GM23338 (cell line): ENCODE results near the gene QRICH2. TPM values are rescaled to one million over a fixed set of nuclear protein-coding genes. Genes with fewer than 3 reads are reported as not detected.

Source experiments
- ATAC-seq: fragments of 200-7000 bp; cut with Tn5 transposase; 3 replicates; pipeline ENCODE4 v1.9.1; 2020
- DNase-seq: peaks from one replicate; pipeline ENCODE4 v3.0.0-alpha.2; 2015; ENCODE audit warnings: low spot score
- H2AFZ ChIP-seq: fragments of 200-600 bp; sonication (generic); 2 replicates; pipeline ENCODE4 v1.8.0; 2016; ENCODE audit warnings: antibody characterized with exemption, mild to moderate bottlenecking, moderate library complexity
- H3F3A ChIP-seq: fragments of 200-600 bp; sonication (generic); replicated peaks from 2 replicates; pipeline ENCODE4 v1.8.0; 2017; ENCODE audit warnings: antibody characterized with exemption, mixed run types, low read depth
- H3K27ac ChIP-seq: fragments of 200-600 bp; sonication (generic); 2 replicates; pipeline ENCODE4 v1.6.1; 2016; ENCODE audit warnings: low read depth
- H3K27me3 ChIP-seq: fragments of 200-600 bp; sonication (generic); 2 replicates; pipeline ENCODE4 v1.8.0; 2016; ENCODE audit warnings: mild to moderate bottlenecking, mixed run types, moderate library complexity; ENCODE audit not compliant: insufficient read depth
- H3K36me3 ChIP-seq: fragments of 200-600 bp; sonication (generic); 2 replicates; pipeline ENCODE4 v1.8.0; 2016; ENCODE audit warnings: mild to moderate bottlenecking; ENCODE audit not compliant: insufficient read depth
- H3K4me1 ChIP-seq: fragments of 200-600 bp; sonication (generic); 2 replicates; pipeline ENCODE4 v1.8.0; 2016; ENCODE audit warnings: mild to moderate bottlenecking, moderate library complexity; ENCODE audit not compliant: insufficient read depth
- H3K4me2 ChIP-seq: fragments of 200-600 bp; sonication (generic); 2 replicates; pipeline ENCODE4 v1.7.1; 2017; ENCODE audit warnings: mixed run types
- H3K4me3 ChIP-seq: fragments of 200-600 bp; sonication (generic); 2 replicates; pipeline ENCODE4 v1.6.1; 2016; ENCODE audit warnings: mixed run types
- H3K79me2 ChIP-seq: fragments of 200-600 bp; sonication (generic); replicated peaks from 2 replicates; pipeline ENCODE4 v1.8.0; 2017; ENCODE audit warnings: mild to moderate bottlenecking; ENCODE audit not compliant: insufficient read depth
- H3K9me2 ChIP-seq: fragments of 200-600 bp; sonication (generic); 2 replicates; pipeline ENCODE4 v1.8.0; 2017; ENCODE audit not compliant: insufficient read depth
- H4K20me1 ChIP-seq: fragments of 200-600 bp; sonication (generic); replicated peaks from 2 replicates; pipeline ENCODE4 v1.8.0; 2017; ENCODE audit warnings: mild to moderate bottlenecking; ENCODE audit not compliant: insufficient read depth
- H3K27ac Mint-ChIP-seq: 2 replicates; pipeline ENCODE4 v1.8.0; 2020; ENCODE audit warnings: inconsistent platforms, mild to moderate bottlenecking, moderate library complexity, mixed read lengths
- H3K27me3 Mint-ChIP-seq: 3 replicates; pipeline ENCODE4 v1.8.0; 2022; ENCODE audit warnings: low read depth, mild to moderate bottlenecking, moderate library complexity, mixed read lengths, inconsistent platforms; ENCODE audit not compliant: insufficient read depth, poor library complexity
- H3K36me3 Mint-ChIP-seq: 3 replicates; pipeline ENCODE4 v1.8.0; 2021; ENCODE audit warnings: low read depth, mild to moderate bottlenecking, inconsistent platforms, moderate library complexity, mixed read lengths
- H3K4me1 Mint-ChIP-seq: 3 replicates; pipeline ENCODE4 v1.8.0; 2020; ENCODE audit warnings: mild to moderate bottlenecking, inconsistent platforms, mixed read lengths
- H3K4me3 Mint-ChIP-seq: 3 replicates; pipeline ENCODE4 v1.8.0; 2021; ENCODE audit warnings: moderate library complexity, mild to moderate bottlenecking, inconsistent platforms, mixed read lengths
- H3K9me3 Mint-ChIP-seq: 3 replicates; pipeline ENCODE4 v1.8.0; 2020; ENCODE audit warnings: moderate library complexity, mild to moderate bottlenecking, inconsistent platforms, mixed read lengths
- CREB1 ChIP-seq: fragments of 250-450 bp; sonication (Bioruptor Pico); IDR thresholded peaks from 2 replicates; pipeline ENCODE4 v1.5.0; 2020; ENCODE audit warnings: low read depth, mild to moderate bottlenecking, moderate library complexity
- EZH2 ChIP-seq: fragments of 200-600 bp; sonication (generic); IDR thresholded peaks from one replicate; pipeline ENCODE4 v1.8.0; 2017; ENCODE audit warnings: antibody characterized with exemption, mild to moderate bottlenecking, low read depth; ENCODE audit not compliant: unreplicated experiment
- EZH2phosphoT487 ChIP-seq: fragments of 200-600 bp; sonication (generic); IDR thresholded peaks from one replicate; pipeline ENCODE4 v1.8.1; 2018; ENCODE audit warnings: antibody characterized with exemption; ENCODE audit not compliant: unreplicated experiment
- JUNB ChIP-seq: IDR thresholded peaks from one replicate; pipeline ENCODE4 v1.6.1; 2016; ENCODE audit warnings: antibody characterized with exemption; ENCODE audit not compliant: unreplicated experiment
- NANOG ChIP-seq: IDR thresholded peaks from 2 replicates; pipeline ENCODE4 v1.6.1; 2016; ENCODE audit warnings: antibody characterized with exemption, borderline replicate concordance
- STAT1 ChIP-seq: IDR thresholded peaks from one replicate; pipeline ENCODE4 v1.6.1; 2016; ENCODE audit warnings: antibody characterized with exemption; ENCODE audit not compliant: unreplicated experiment
- ZNF114 ChIP-seq: fragments of 250-450 bp; sonication (Bioruptor Pico); IDR thresholded peaks from 2 replicates; pipeline ENCODE4 v1.5.0; 2020; ENCODE audit warnings: mild to moderate bottlenecking, moderate library complexity
- ZNF331 ChIP-seq: fragments of 250-450 bp; sonication (Bioruptor Pico); IDR thresholded peaks from 2 replicates; pipeline ENCODE4 v1.5.0; 2020; ENCODE audit warnings: low read depth, mild to moderate bottlenecking, moderate library complexity
- polyA plus RNA-seq: library from polyadenylated mRNA; unstranded; fragments of >200 nt; fragmentation: Nextera tagmentation; extraction: Ambion mirVana; gene quantifications from 2 replicates; pipeline ENCODE4 v1.2.1, GENCODE V29; 2016
- total RNA-seq: library from RNA; depleted of rRNA; stranded (reverse); fragments of >200 nt; shearing (Covaris generic); gene quantifications from 2 replicates; pipeline ENCODE4 v1.2.3, GENCODE V29; 2014
- TF ChIP-seq, protein P1 (sequence below): IDR thresholded peaks from one replicate; pipeline ENCODE4 v1.6.1; 2018; ENCODE audit warnings: antibody characterized with exemption; ENCODE audit not compliant: unreplicated experiment
- TF ChIP-seq, protein P2 (sequence below): IDR thresholded peaks from 2 replicates; pipeline ENCODE4 v1.6.1; 2016; ENCODE audit warnings: antibody characterized with exemption
- TF ChIP-seq, protein P3 (sequence below), 2 experiments: fragments of 200-600 bp in 1 of 2; sonication (generic) in 1 of 2; conservative IDR thresholded peaks; 2 replicates each; pipeline versions ENCODE4 v1.5.1 to v1.6.1; 2016 to 2017; ENCODE audit warnings: antibody characterized with exemption in 2 of 2, low read depth in 2 of 2, mild to moderate bottlenecking in 2 of 2, moderate library complexity in 1 of 2

Gene QRICH2
- total and polyA plus RNA-seq, 2 experiments from 2014 or later: 2.2 to 3.7 TPM

DNA sequence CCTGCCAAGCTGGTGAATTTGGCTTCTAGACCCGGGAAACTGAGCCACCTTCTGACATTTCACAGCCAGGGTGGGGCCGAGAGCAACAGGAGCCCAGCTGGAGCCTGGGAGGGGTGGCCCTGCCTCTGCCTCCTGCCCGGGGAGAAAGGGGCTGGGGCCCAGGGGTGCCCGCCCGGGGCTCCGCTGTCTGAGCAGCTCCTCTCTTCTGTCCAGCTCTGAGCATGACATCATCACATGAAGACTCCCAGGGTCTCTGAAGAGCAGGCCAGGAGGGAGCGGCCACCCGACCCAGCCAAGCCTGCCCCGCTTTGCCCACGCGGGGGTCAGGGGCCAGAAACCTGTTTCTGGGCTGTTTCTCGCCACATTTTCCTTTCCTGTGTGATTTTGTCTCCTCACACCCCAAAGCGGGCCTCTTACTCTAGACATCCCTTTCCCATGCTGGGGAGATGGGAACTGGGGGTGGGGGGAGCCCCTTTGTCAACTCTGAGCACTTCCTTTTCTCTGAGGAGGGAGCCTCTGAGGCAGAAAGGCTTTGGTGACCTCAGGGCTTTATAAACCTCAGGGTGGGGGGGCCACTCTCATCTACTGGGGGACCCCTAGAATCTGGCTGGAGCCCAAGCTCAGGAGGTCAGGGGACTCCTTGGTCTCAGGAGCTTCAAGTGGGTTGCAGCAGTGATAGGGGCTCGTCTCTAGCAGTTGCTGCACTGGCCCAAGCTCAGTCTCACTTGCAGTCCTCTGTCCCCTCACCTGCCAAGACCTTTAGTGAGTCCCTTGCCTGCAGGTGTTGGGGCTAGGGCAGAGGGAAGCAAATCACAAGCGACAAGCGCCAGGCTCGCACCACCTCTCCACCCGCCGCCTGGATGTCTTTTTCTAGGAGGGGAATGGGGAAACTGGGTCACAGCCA is 35.3 kb downstream of the QRICH2 start (continued):
- TF ChIP-seq, protein P1, sequence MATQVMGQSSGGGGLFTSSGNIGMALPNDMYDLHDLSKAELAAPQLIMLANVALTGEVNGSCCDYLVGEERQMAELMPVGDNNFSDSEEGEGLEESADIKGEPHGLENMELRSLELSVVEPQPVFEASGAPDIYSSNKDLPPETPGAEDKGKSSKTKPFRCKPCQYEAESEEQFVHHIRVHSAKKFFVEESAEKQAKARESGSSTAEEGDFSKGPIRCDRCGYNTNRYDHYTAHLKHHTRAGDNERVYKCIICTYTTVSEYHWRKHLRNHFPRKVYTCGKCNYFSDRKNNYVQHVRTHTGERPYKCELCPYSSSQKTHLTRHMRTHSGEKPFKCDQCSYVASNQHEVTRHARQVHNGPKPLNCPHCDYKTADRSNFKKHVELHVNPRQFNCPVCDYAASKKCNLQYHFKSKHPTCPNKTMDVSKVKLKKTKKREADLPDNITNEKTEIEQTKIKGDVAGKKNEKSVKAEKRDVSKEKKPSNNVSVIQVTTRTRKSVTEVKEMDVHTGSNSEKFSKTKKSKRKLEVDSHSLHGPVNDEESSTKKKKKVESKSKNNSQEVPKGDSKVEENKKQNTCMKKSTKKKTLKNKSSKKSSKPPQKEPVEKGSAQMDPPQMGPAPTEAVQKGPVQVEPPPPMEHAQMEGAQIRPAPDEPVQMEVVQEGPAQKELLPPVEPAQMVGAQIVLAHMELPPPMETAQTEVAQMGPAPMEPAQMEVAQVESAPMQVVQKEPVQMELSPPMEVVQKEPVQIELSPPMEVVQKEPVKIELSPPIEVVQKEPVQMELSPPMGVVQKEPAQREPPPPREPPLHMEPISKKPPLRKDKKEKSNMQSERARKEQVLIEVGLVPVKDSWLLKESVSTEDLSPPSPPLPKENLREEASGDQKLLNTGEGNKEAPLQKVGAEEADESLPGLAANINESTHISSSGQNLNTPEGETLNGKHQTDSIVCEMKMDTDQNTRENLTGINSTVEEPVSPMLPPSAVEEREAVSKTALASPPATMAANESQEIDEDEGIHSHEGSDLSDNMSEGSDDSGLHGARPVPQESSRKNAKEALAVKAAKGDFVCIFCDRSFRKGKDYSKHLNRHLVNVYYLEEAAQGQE: no peak
- TF ChIP-seq, protein P2, sequence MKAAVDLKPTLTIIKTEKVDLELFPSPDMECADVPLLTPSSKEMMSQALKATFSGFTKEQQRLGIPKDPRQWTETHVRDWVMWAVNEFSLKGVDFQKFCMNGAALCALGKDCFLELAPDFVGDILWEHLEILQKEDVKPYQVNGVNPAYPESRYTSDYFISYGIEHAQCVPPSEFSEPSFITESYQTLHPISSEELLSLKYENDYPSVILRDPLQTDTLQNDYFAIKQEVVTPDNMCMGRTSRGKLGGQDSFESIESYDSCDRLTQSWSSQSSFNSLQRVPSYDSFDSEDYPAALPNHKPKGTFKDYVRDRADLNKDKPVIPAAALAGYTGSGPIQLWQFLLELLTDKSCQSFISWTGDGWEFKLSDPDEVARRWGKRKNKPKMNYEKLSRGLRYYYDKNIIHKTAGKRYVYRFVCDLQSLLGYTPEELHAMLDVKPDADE: no peak
- TF ChIP-seq EZH2phosphoT487: no peak
- no peak for TF ChIP-seq STAT1

- H3K4me3 Mint-ChIP-seq: no peak overlapping the region
- H3K27ac ChIP-seq: peak overlapping the region; percentile 81; the same call in 1 of the 2 replicates
- peaks cover 11% of the 10 kb centered on the region; the same call in 2 of the 3 replicates for H3K36me3 Mint-ChIP-seq
- peaks cover 27% of the 10 kb centered on the region for H3K4me1 ChIP-seq
- no peaks in the 10 kb centered on the region for H4K20me1 ChIP-seq
- DNase-seq (peak; percentile 70), ATAC-seq (peak; percentile 41)
- no peaks in the 10 kb centered on the region for H3K27me3 ChIP-seq
- H3K27me3 Mint-ChIP-seq: peaks cover 22% of the 10 kb centered on the region
- H3F3A ChIP-seq: peaks cover 3% of the 10 kb centered on the region; the same call in 1 of the 2 replicates
- H3K9me3 Mint-ChIP-seq: no peaks in the 10 kb centered on the region
- no peak overlapping the region for H3K27ac Mint-ChIP-seq
- peak overlapping the region; percentile 64 for H3K4me2 ChIP-seq
- H3K9me2 ChIP-seq: no peaks in the 10 kb centered on the region
- H2AFZ ChIP-seq: no peak overlapping the region
- no peaks in the 10 kb centered on the region for H3K36me3 ChIP-seq
- peaks cover 46% of the 10 kb centered on the region for H3K4me1 Mint-ChIP-seq
- H3K79me2 ChIP-seq: peaks cover 15% of the 10 kb centered on the region
- 0 out of 2 replicates have a peak overlapping the region, but pooled peaks have one; percentile 35 for H3K4me3 ChIP-seq
- TF ChIP-seq ZNF114 (CRISPR knock-in tag) (no peak), ZNF331 (no peak), EZH2 (no peak), NANOG (no peak), JUNB (no peak), EZH2phosphoT487 (no peak), STAT1 (no peak), CREB1 (CRISPR knock-in tag) (peak; percentile 15; the same call in 1 of the 2 replicates)
- TF ChIP-seq, protein P2: no peak
- TF ChIP-seq, protein P1: no peak
- TF ChIP-seq, protein P3, sequence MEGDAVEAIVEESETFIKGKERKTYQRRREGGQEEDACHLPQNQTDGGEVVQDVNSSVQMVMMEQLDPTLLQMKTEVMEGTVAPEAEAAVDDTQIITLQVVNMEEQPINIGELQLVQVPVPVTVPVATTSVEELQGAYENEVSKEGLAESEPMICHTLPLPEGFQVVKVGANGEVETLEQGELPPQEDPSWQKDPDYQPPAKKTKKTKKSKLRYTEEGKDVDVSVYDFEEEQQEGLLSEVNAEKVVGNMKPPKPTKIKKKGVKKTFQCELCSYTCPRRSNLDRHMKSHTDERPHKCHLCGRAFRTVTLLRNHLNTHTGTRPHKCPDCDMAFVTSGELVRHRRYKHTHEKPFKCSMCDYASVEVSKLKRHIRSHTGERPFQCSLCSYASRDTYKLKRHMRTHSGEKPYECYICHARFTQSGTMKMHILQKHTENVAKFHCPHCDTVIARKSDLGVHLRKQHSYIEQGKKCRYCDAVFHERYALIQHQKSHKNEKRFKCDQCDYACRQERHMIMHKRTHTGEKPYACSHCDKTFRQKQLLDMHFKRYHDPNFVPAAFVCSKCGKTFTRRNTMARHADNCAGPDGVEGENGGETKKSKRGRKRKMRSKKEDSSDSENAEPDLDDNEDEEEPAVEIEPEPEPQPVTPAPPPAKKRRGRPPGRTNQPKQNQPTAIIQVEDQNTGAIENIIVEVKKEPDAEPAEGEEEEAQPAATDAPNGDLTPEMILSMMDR (conservative IDR thresholded peaks at IDR 0.05; ENCODE audit: low read depth in 2 of 2): peak in 1 of 2 experiments; percentile 28; a peak in 1 of 4 replicates
These were observed 36.2 kb downstream of the QRICH2 start for GRCh38 chr17:76271669-76272540.
